ENCODE results near the gene OSBPL1A.
"Not testable (repeated sequence)": the region's sequence is repeated elsewhere in the genome, so short reads cannot be mapped to it uniquely, and the experiment has no call there.

OSBPL1A gene

GRCh38 chr18:24396082-24396633 is 1.5 kb downstream of the OSBPL1A start:
- no peak for DNase-seq

- no peak for DNase-seq
These were observed 2.4 kb downstream of the OSBPL1A start for GRCh38 chr18:24395049-24395795.

DNA sequence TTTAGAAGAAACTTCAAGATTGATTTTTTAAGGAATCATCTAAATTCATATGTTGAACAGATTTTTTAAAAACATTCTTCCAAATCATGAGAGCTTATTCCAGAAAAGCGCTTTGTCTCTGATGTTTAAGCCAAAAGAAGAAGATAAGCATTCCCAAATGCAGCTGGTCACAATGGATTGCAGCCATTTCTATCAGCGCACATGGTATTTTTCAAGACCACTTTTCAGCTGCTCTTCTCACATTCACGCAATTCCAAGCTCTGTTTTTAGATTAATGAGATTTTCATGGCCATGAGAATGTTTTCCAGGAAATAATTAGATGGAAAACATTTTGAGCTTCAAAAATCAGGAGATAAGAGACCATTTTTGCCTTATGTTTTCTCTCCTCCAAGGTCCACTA is 8.7 kb downstream of the OSBPL1A start:
- DNase-seq = no peak

- DNase-seq = no peak
These were observed 10.9 kb downstream of the OSBPL1A start for GRCh38 chr18:24386681-24387080.

DNA sequence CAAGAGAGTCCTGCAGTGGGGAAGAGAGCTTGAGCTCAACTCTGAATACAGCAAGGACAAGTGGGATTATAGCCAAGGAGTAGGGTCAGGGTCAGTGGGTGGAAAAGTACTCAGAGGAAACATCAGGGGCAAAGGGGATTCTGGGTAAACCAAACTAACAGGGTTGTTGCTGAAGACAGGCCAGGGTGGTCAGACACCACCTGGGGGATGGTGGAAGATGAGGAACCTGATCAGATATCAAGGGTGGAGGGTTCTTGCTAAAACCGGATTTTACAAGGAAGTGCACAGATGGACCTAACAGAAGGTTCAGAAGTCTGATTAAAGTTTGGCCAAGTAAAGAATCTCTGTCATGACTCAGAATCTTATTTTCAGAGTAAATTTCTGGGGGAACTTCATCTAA is 16.5 kb downstream of the OSBPL1A start:
- no peak for DNase-seq

- no peak for DNase-seq
These were observed 17.4 kb downstream of the OSBPL1A start for GRCh38 chr18:24380163-24380747.

DNA sequence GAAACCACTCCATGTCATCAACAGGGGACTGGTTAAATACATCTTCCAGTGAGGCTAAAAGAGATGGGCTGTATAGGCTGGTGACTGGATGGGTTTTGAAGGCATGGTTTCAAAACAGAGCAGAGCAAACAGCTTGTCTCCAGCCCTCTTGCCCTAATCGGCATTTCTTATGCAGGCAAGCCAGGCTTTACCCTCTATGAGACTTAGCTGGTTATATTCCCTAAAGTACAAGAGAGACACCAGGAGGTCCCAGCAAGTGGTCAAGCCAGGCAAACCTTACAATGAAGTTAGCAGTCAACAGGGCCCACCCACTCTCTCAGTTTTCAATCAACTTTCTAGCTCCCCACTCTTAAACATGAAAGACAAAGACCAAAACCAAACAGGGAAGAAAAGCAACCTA is 19.0 kb downstream of the OSBPL1A start:
- DNase-seq = no peak

DNA sequence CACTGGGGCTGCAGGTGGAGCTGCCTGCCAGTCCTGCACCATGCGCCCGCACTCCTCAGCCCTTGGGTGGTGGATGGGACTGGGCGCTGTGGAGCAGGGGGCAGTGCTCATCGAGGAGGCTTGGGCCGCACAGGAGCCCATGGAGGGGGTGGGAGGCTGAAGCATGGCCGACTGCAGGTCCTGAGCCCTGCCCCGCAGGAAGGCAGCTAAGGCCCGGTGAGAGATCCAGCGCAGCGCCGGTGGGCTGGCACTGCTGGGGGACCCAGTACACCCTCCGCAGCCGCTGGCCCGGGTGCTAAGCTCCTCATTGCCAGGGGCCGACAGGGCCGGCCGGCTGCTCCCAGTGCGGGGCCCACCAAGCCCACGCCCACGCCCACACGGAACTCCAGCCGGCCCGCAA is 21.1 kb downstream of the OSBPL1A start:
- DNase-seq = not testable (repeated sequence)

GRCh38 chr18:24373328-24373727 is 24.3 kb downstream of the OSBPL1A start:
- DNase-seq = no peak

GRCh38 chr18:24372279-24372872 is 25.2 kb downstream of the OSBPL1A start:
- DNase-seq = no peak

GRCh38 chr18:24370120-24370519 is 27.5 kb downstream of the OSBPL1A start:
- DNase-seq = no peak

- peak; percentile 70 for DNase-seq
These were observed 28.2 kb downstream of the OSBPL1A start for GRCh38 chr18:24369426-24369825.

DNA sequence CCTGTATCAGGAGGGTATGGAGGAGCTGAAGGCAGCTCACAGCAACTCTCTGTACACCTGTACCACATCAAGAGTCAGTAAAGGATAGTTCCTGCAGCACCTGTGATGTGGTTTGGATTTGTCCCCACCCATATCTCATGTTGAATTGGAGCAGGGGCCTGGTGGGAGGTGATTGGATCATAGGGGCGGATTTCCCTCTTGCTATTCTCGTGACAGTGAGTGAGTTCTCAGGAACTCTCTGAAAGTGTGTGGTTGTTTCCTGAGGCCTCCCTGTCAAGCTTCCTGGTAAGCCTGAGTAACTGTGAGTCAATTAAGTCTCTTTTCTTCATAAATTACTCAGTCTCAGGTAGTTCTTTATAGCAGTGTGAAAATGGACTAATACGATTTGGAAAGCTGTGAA is 28.9 kb downstream of the OSBPL1A start:
- DNase-seq = peak; percentile 64

DNA sequence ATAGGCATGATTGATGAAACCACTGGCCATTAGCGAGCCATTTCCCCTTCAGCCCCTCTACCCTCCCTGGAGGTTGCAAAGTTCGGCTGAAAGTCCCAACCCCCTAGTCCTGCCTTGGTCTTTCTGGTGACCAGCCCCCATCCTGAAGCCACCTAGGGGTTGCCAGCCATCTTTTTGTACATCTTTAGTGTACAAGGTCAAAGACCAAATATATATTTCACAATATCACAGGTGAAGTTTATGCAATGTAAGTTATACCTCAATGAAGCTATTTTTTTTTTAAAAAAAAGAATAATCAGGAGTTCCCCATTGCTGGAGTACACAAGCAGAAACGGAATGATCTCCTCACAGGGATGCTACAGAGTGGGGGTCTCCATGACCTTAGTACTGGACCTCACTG is 31.3 kb downstream of the OSBPL1A start:
- no peak for DNase-seq

DNA sequence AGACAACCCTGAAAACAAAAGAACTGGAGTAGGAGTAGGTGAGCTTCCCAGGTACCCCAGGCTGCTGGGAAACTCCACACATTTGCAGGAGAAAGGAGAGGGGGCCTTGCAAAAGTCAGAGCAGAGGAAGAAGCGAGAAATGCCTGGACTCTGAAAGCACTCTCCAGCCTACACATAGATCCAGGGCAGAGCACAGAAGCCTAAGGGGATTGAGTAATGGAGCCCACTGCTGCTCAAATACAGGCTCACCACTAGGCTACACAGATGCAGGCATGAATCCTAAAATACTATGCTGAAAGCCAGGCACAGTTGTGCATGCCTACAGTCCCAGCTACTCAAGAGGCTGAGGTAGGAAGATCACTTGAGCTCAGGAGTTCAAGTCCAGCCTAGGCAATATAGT is 33.4 kb downstream of the OSBPL1A start:
- no peak for DNase-seq

DNA sequence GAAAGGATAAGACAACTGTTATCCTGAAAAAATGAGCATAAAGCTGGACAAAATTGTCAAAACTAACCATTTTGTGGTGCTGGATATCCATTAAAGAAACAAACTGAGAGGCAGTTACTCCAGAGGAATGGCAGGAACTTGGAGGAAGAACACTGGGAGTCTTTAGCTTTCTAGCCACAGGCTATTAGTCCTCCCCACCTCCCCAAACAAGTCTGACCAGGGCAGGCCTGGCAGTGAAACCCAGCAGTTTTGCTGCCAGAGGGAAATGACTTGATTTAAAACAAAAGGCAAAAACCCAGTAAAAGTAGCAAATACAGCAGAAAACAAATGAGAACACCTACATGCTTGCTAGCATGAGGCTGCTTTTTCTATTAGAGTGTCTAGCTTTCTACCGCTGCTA is 34.9 kb downstream of the OSBPL1A start:
- no peak for DNase-seq

DNA sequence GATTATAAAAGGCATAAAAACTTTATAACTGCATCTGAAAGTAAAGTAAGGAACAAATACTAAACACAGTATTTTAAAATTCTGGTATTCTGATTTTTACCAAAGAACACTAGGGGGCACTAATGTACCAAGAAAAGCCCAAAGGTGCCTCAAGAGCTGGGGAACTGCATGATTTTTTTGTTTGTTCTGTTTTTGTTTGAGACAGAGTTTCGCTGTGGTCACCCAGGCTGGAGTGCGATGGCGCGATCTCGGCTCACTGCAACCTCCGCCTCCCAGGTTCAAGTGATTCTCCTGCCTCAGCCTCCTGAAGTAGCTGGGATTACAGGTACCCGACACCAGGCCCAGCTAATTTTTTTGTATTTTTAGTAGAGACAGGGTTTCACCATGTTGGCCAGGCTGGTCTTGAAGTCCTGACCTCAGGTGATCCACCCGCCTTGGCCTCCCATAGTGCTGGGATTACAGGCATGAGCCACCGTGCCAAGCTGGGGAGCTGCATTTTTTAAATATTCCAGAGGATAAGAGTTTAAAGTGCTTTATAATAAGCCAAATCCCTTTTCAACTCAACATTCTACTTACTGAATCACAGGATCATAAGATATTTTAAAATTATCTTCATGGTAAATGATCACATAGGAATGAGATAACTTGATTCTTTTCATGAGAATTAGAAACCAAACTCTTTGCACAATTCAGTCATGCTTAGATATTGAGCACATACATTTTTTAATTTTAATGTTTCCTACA is 37.7 kb downstream of the OSBPL1A start:
- DNase-seq = peak; percentile 29

GRCh38 chr18:24354278-24354677 is 43.3 kb downstream of the OSBPL1A start:
- no peak for DNase-seq

- no peak for DNase-seq
These were observed 51.4 kb downstream of the OSBPL1A start for GRCh38 chr18:24346254-24346653.

DNA sequence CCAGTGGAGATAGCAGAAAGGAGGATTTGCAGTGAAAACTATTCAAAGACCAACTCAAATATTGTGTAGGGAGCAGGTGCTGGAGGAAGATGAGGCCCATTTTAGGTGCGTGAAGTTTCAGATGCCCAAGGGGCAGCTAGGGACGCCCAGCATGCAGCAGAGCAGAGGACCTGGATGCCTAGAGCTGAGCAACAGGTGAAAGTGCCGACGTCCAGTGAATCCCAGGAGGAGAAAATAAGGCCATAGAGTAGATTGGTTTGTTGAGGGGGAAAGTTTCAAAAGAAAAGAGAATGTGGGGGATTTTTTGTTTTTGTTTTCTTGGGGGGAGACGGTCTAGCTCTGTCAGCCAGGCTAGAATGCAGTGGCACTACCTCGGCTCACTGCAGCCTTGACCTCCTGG is 53.1 kb downstream of the OSBPL1A start:
- no peak for DNase-seq

DNA sequence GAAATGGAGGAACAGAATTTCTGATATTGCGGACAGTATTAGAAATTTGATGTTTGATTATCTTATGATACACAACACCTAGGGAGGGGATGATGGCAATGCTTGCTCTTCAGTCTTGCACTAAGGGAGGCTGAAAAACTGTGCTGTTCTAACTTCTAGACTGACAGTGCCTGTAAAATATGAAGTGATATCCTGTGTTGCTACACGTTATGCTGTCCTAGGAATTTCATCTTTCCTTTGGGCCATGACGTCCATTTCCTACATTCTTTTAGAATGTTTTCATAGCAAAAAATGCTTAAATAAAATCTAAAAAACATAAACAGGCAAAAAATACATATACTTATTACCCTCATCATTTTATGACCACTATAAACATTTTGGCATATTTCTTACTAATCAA is 55.3 kb downstream of the OSBPL1A start:
- no peak for DNase-seq

GRCh38 chr18:24341361-24341760 is 56.3 kb downstream of the OSBPL1A start:
- no peak for DNase-seq

DNA sequence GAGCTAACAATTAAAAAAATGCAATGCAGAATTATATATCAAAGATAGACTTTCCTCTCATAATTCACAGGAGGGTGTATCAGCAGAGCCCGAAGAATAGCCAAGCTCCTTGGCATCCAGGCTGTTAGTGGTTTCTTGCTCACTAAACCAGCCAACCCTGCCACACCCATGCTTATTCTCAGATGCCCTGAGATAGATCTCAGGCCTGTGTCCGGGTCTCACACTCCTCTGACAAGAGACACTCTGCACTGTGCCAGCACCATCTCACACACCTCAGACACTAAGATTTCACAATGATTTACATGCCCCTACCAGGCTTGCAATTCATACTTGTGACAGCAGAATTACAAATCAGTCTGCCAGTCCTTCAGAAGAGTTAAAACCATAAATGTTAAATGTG is 64.5 kb downstream of the OSBPL1A start:
- DNase-seq = no peak

Data from stimulated activated CD8-positive, alpha-beta memory T cell treated with anti-CD3 and anti-CD28 coated beads, Interleukin-4, amount 100 ng/mL, for 48 hours (primary cell).